GM18858 (cell line): Measurements from ENCODE around the gene SASH1.

Experiments used
- ATAC-seq: cut with Tn5 transposase; IDR thresholded peaks from one replicate; pipeline ENCODE4 v1.9.1; 2021; ENCODE audit not compliant: unreplicated experiment

SASH1 gene

GRCh38 chr6:148516217-148516616, 173.6 kb downstream of the SASH1 start:
- ATAC-seq, result no peak

GRCh38 chr6:148516617-148517016, 174.0 kb downstream of the SASH1 start:
- ATAC-seq, result no peak

- ATAC-seq, result no peak
Observed at GRCh38 chr6:148517470-148517869, 174.8 kb downstream of the SASH1 start.

- no peak for ATAC-seq
Observed at GRCh38 chr6:148518511-148519156, 176.0 kb downstream of the SASH1 start.

- ATAC-seq, result peak; percentile 95
Observed at GRCh38 chr6:148520109-148520841, 177.6 kb downstream of the SASH1 start.

DNA sequence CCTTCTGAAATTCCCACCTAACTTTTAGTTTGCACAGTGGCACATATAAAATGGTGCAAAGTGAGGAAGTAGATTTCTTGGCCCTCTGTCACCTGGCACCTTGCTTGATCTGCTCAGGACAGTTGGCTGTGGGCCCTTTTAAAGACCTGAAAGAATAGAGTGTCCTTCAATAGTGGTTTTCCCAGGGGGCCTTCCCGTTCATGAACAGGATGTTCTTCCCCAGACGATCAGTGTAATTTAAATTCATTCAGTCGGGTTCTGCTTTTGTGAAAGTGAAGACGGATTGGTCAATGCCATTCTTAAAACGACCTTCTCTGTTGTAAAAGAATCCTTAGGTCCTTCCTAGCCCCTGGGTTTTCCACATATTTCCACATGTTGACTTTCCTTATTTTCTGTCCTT, 178.5 kb downstream of the SASH1 start:
- ATAC-seq, result no peak

- no peak for ATAC-seq
Observed at GRCh38 chr6:148521586-148521985, 178.9 kb downstream of the SASH1 start.

GRCh38 chr6:148523048-148523447, 180.4 kb downstream of the SASH1 start:
- ATAC-seq, result no peak

- no peak for ATAC-seq
Observed at GRCh38 chr6:148523551-148523950, 180.9 kb downstream of the SASH1 start.

DNA sequence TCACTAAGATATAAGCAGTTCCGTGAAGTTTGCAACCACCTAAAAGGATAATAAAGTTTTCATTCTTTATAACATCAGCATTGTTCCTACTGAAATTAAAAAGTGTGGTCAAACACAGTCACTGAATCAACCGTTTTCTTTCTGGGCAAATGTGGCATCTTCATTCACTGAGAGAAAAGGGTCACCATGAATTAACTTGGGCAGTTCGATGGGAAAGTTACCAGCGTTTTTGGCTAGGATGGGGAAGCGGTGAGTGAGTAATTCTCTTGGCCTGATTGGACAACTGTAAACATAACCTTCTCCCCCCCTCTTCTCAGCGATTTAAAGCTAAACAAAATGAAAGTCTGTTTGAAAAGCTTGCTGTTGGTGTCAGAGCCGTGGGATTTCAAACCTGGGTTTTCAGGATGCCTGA, 181.8 kb downstream of the SASH1 start:
- no peak for ATAC-seq

DNA sequence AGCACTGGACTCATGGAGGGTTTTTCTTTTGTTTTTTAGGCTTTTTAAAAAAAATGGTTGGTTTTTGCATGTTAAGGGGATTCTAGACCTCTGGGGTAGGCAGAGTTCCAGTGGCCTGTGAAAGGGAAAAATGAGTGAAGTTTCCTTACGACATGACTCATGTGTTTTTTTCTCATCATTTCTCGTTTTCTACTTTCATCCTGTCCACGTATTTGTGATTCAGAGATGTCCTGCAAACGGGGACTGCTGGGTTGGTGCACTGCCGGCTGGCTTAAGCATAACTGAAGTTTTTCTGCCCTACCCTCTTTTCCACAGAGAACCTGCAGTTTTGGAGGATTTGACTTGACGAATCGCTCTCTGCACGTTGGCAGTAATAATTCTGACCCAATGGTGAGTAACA, 182.3 kb downstream of the SASH1 start:
- no peak for ATAC-seq

- no peak for ATAC-seq
Observed at GRCh38 chr6:148525453-148525852, 182.8 kb downstream of the SASH1 start.

DNA sequence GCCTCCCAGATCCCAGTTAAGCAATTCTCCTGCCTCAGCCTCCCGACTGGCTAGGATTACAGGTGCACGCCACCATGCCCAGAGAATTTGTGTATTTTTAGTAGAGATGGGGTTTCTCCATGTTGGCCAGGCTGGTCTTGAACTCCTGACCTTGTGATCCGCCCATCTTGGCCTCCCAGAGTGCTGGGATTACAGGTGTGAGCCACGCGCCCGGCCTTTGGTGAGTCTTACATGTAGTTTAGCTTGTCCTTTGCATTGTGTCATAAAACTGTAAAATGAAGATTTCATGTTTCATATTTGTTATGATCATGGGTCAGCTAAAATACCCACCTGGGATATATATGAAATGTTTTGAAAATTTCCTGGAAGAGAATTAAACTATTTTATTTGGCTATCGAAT, 183.5 kb downstream of the SASH1 start:
- ATAC-seq, result no peak

GRCh38 chr6:148528292-148528691, 185.7 kb downstream of the SASH1 start:
- no peak for ATAC-seq

GRCh38 chr6:148529010-148529409, 186.4 kb downstream of the SASH1 start:
- ATAC-seq, result no peak

- peak; percentile 79 for ATAC-seq
Observed at GRCh38 chr6:148530394-148530953, 187.8 kb downstream of the SASH1 start.

DNA sequence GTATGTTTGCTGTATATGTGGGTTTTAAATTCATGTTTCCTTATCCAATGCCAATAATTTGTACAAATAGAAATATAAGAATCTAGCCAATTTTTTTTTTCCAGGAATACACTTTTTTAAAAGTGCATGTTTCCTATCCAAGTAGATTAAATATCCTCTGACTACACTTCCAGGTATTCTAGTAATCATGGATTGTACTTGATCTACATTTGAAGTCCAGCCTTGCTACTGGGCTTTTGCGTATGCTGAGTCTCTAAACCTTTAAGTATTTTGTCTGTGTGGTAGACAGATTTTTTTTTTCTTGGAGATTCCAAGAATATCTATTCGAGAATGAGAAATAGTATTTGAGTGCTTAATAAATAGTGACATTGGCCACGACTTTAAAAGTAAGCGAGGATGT, 188.3 kb downstream of the SASH1 start:
- ATAC-seq, result no peak

GRCh38 chr6:148532698-148533097, 190.1 kb downstream of the SASH1 start:
- no peak for ATAC-seq

- ATAC-seq, result no peak
Observed at GRCh38 chr6:148533309-148534107, 190.9 kb downstream of the SASH1 start.

GRCh38 chr6:148534871-148535270, 192.2 kb downstream of the SASH1 start:
- no peak for ATAC-seq

- ATAC-seq, result no peak
Observed at GRCh38 chr6:148535381-148535780, 192.7 kb downstream of the SASH1 start.

GRCh38 chr6:148535976-148536375, 193.3 kb downstream of the SASH1 start:
- ATAC-seq, result no peak
